Testis (tissue), 3 donors: Measurements from ENCODE around the gene PTPRN2. TPM values are rescaled to one million over a fixed set of nuclear protein-coding genes. Genes with fewer than 3 reads are reported as not detected.

Experiments used
- DNase-seq: peaks from one replicate; pipeline ENCODE4 v3.0.0-alpha.2; 2019
- H3K27ac ChIP-seq, 2 donors: fragments of 200-600 bp; sonication (generic); one replicate each; pipeline ENCODE4 v1.5.1; 2019
- H3K27me3 ChIP-seq: fragments of 200-600 bp; sonication (generic); one replicate; pipeline ENCODE4 v1.5.1; 2019
- H3K36me3 ChIP-seq: fragments of 200-600 bp; sonication (generic); one replicate; pipeline ENCODE4 v1.5.1; 2017; ENCODE audit warnings: low read depth; ENCODE audit errors: missing control alignments
- H3K4me1 ChIP-seq: fragments of 200-600 bp; sonication (generic); one replicate; pipeline ENCODE4 v1.5.1; 2019
- H3K4me3 ChIP-seq, 2 donors: fragments of 200-600 bp; sonication (generic); one replicate each; pipeline ENCODE4 v1.5.1; 2017 to 2019
- H3K9me3 ChIP-seq: fragments of 200-600 bp; sonication (generic); one replicate; pipeline ENCODE4 v1.5.1; 2017
- POLR2A ChIP-seq: fragments of 450-650 bp; IDR thresholded peaks from one replicate; pipeline ENCODE4 v1.6.1; 2017; ENCODE audit warnings: antibody characterized with exemption, mild to moderate bottlenecking, moderate library complexity
- WGBS, 2 donors: methylation state at CpG; one replicate each; pipeline ENCODE4 v1.1.5; 2018; 5-methylcytosine and 5-hydroxymethylcytosine counted together
- intact Hi-C: fragments of 100-400 bp; cut with DNase I; formaldehyde crosslinking; loops from one replicate; pipeline ENCODE4 v1.15.1; 2023; ENCODE audit warnings: low total_unique reads
- polyA plus RNA-seq: library from polyadenylated mRNA; stranded (reverse); fragments of 350-450 nt; fragmentation: Illumina TruSeq; extraction: RNeasy Lipid Tissue Mini Kit (QIAGEN cat#74804); gene quantifications from one replicate; pipeline ENCODE4 v1.2.3, GENCODE V29; 2014; ENCODE audit warnings: low read depth, low replicate concordance; ENCODE audit not compliant: insufficient read depth
- total RNA-seq, 2 donors: library from RNA; depleted of rRNA; stranded (reverse); fragments of >200 nt; gene quantifications; one replicate each; pipeline ENCODE4 v1.2.3, GENCODE V29; 2016
- TF ChIP-seq, protein P1 (sequence below), 3 experiments: fragments of 450-650 bp in 2 of 3; fragments of 200-600 bp in 1 of 3; sonication (generic) in 1 of 3; IDR thresholded peaks; one replicate each; pipeline ENCODE4 v1.5.1; 2016 to 2019; ENCODE audit warnings: antibody characterized with exemption in 3 of 3, mild to moderate bottlenecking in 2 of 3, moderate library complexity in 1 of 3

PTPRN2 gene
- total and polyA plus RNA-seq, 3 donors from 2014 or later = 9.3 to 10.8 (median 9.8) TPM

DNA sequence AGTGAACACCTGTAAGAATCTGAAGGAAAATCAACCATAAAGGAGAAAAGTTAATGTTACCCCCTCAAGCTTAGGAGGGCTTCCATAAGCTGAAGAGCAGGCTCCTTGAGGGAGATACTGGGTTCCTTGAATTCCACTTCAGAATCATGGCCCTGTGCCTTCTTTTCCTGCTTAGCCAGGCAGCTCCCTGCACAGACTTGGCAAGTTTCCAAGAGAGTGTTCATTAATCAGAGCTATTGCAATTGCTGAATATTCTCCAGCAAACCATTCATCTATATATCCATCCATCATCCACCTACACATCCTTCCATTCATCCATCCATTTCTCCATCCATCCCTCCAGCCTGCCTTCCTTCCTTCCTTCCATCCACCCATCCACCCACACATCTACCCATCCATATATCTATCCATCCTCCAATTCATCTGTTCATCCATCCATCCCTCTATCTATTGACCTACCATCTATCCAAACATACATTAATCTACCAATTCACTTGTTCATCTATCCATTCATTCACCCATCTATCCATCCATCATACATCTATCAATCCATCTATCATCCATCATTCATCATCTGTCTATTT is 574.4 kb downstream of the PTPRN2 start:
- Histone ChIP-seq H3K4me3 (no peak overlapping the region), H3K36me3 (no peaks in the 10 kb centered on the region), H3K9me3 (no peaks in the 10 kb centered on the region), H3K27me3 (no peaks in the 10 kb centered on the region), H3K27ac (no peak overlapping the region), H3K4me1 (peaks cover 19% of the 10 kb centered on the region)
- TF ChIP-seq, protein P1, sequence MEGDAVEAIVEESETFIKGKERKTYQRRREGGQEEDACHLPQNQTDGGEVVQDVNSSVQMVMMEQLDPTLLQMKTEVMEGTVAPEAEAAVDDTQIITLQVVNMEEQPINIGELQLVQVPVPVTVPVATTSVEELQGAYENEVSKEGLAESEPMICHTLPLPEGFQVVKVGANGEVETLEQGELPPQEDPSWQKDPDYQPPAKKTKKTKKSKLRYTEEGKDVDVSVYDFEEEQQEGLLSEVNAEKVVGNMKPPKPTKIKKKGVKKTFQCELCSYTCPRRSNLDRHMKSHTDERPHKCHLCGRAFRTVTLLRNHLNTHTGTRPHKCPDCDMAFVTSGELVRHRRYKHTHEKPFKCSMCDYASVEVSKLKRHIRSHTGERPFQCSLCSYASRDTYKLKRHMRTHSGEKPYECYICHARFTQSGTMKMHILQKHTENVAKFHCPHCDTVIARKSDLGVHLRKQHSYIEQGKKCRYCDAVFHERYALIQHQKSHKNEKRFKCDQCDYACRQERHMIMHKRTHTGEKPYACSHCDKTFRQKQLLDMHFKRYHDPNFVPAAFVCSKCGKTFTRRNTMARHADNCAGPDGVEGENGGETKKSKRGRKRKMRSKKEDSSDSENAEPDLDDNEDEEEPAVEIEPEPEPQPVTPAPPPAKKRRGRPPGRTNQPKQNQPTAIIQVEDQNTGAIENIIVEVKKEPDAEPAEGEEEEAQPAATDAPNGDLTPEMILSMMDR (IDR thresholded peaks at IDR 0.05) = no peak
- no peak for TF ChIP-seq POLR2A
- intact Hi-C loops = no loop called here
- DNase-seq = no peak

GRCh38 chr7:158011941-158012340 is 575.7 kb downstream of the PTPRN2 start:
- WGBS, 2 donors = 59 to 73% methylated on average over 11 of the region's 11 CpGs
- no peak overlapping the region for H3K27ac ChIP-seq
- no peaks in the 10 kb centered on the region for H3K27me3 ChIP-seq
- intact Hi-C loops = no loop called here
- H3K9me3 ChIP-seq = no peaks in the 10 kb centered on the region
- DNase-seq = no peak
- no peak overlapping the region for H3K4me3 ChIP-seq
- H3K36me3 ChIP-seq = no peaks in the 10 kb centered on the region
- peaks cover 18% of the 10 kb centered on the region for H3K4me1 ChIP-seq
- TF ChIP-seq, protein P1 (IDR thresholded peaks at IDR 0.05) = no peak
- TF ChIP-seq POLR2A = no peak

DNA sequence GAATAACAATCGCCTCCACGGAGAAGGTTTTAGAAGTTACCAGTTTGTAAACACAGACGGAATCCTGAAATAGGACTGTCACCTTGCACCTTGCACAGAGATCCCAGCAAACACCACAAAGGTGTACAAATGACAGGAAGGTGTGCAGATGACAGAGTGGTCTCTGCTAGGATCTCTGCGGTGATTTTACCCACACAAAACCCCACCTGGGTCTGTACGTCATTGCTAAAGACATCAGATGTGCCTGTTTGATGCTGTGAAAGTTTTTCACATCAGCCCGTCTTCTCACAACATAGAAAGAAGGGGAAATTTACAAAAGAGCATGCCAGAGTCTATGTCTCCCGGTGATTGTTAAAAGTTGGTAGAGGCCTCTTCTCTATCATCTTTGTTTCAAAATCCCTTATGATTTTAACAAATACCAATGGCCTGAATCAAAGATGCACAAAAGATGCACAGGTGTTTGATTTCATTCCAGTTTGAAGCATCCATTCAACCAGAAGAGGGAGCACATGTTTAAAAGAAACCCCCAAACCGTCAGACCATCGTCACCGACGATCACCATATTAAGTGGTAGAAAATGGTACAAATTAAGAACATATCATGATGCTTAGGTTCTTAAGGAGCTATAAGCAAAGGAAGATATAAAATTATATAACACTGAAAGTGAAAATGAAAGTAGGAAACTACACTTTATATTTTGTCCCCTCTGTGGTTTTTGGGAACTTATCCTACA is 576.5 kb downstream of the PTPRN2 start:
- H3K4me3 ChIP-seq = no peak overlapping the region
- DNase-seq = no peak

DNA sequence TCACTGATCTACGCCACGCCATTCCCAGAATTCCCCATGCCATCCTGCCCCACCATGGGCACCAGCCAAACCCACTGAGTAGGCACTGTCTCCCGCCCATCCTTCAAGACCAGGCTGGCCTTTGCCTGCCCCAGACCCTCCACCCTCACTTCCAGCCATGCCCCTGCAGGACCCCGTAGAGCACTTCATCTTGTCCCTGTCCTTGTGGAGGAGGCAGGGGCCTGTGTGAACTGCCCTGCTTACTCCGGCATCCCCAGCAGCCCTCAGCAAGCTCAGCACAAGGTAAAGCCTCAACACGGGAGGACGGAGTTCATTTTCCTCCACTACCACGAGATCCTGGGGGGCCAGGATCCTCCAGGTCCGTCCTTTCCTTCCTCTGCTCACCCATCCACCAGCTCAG is 577.7 kb downstream of the PTPRN2 start:
- H3K36me3 ChIP-seq = no peaks in the 10 kb centered on the region
- H3K4me1 ChIP-seq = no peaks in the 10 kb centered on the region
- TF ChIP-seq, protein P1 (IDR thresholded peaks at IDR 0.05) = no peak
- TF ChIP-seq POLR2A = no peak
- DNase-seq = no peak
- no peaks in the 10 kb centered on the region for H3K9me3 ChIP-seq
- H3K27ac ChIP-seq = no peak overlapping the region
- WGBS, 2 donors = 65 to 69% methylated on average over 8 to 9 of the region's 9 CpGs
- intact Hi-C loops = no loop called here
- H3K27me3 ChIP-seq = no peaks in the 10 kb centered on the region
- H3K4me3 ChIP-seq = no peak overlapping the region

More for the DNA sequence above, 576.5 kb downstream of the PTPRN2 start:
- WGBS, 2 donors = 52 to 53% methylated on average over 11 of the region's 11 CpGs
- TF ChIP-seq POLR2A = no peak
- TF ChIP-seq, protein P1 (IDR thresholded peaks at IDR 0.05) = no peak
- Histone ChIP-seq H3K27me3 (no peaks in the 10 kb centered on the region), H3K9me3 (no peaks in the 10 kb centered on the region), H3K36me3 (no peaks in the 10 kb centered on the region), H3K4me1 (peaks cover 10% of the 10 kb centered on the region), H3K27ac (no peak overlapping the region)
- intact Hi-C loops = no loop called here

- H3K36me3 ChIP-seq = no peaks in the 10 kb centered on the region
- no peaks in the 10 kb centered on the region for H3K27me3 ChIP-seq
- H3K4me3 ChIP-seq = no peak overlapping the region
- no peak overlapping the region for H3K27ac ChIP-seq
- WGBS, 2 donors = 83 to 85% methylated on average over 12 of the region's 12 CpGs
- H3K9me3 ChIP-seq = no peaks in the 10 kb centered on the region
- intact Hi-C loops = no loop called here
- TF ChIP-seq, protein P1 (IDR thresholded peaks at IDR 0.05) = no peak
- TF ChIP-seq POLR2A = no peak
- H3K4me1 ChIP-seq = no peaks in the 10 kb centered on the region
- no peak for DNase-seq
Observed at GRCh38 chr7:158008267-158008666, 579.4 kb downstream of the PTPRN2 start.
